ENCODE results near the gene CYBA. TPM values are rescaled to one million over a fixed set of nuclear protein-coding genes. Genes with fewer than 3 reads are reported as not detected.
"Not testable (repeated sequence)": the region's sequence is repeated elsewhere in the genome, so short reads cannot be mapped to it uniquely, and the experiment has no call there.

CYBA gene
- polyA plus RNA-seq, 2 donors, result 58.5 to 67.8 TPM

GRCh38 chr16:88678224-88678979, 27.5 kb upstream of the CYBA start:
- H3K27ac ChIP-seq (ENCODE audit: low read depth in 2 of 2, low read length in 1 of 2), result no peak overlapping the region
- peaks cover 0 to 5% of the 10 kb centered on the region in 2 donors for H3K36me3 ChIP-seq (ENCODE audit: control insufficient read depth in 2 of 2, insufficient read depth in 2 of 2, low read length in 1 of 2)
- H3K27me3 ChIP-seq (ENCODE audit: control insufficient read depth in 1 of 2, insufficient read depth in 2 of 2, low read length in 2 of 2), result no peaks in the 10 kb centered on the region
- H3K4me1 ChIP-seq (ENCODE audit: control insufficient read depth in 2 of 2, insufficient read depth in 2 of 2, low read length in 1 of 2), result no peaks in the 10 kb centered on the region
- H3K9me3 ChIP-seq (ENCODE audit: control insufficient read depth in 2 of 2, insufficient read depth in 1 of 2, low read depth in 1 of 2, low read length in 1 of 2), result no peaks in the 10 kb centered on the region
- WGBS, 2 donors, result 58 to 64% methylated on average over 32 of the region's 32 CpGs
- no peak overlapping the region for H3K4me3 ChIP-seq (ENCODE audit: low read depth in 1 of 2, low read length in 2 of 2)

- no peaks in the 10 kb centered on the region for H3K27me3 ChIP-seq (ENCODE audit: control insufficient read depth in 1 of 2, insufficient read depth in 2 of 2, low read length in 2 of 2)
- H3K36me3 ChIP-seq (ENCODE audit: control insufficient read depth in 2 of 2, insufficient read depth in 2 of 2, low read length in 1 of 2), result peaks cover 0 to 5% of the 10 kb centered on the region in 2 donors
- 66 to 75% methylated on average over 13 of the region's 13 CpGs for WGBS, 2 donors
- H3K4me3 ChIP-seq (ENCODE audit: low read depth in 1 of 2, low read length in 2 of 2), result no peak overlapping the region
- H3K27ac ChIP-seq (ENCODE audit: low read depth in 2 of 2, low read length in 1 of 2), result no peak overlapping the region
- H3K9me3 ChIP-seq (ENCODE audit: control insufficient read depth in 2 of 2, insufficient read depth in 1 of 2, low read depth in 1 of 2, low read length in 1 of 2), result no peaks in the 10 kb centered on the region
- no peaks in the 10 kb centered on the region for H3K4me1 ChIP-seq (ENCODE audit: control insufficient read depth in 2 of 2, insufficient read depth in 2 of 2, low read length in 1 of 2)
These were observed 26.9 kb upstream of the CYBA start for GRCh38 chr16:88677721-88678120.

- Histone ChIP-seq H3K36me3 (ENCODE audit: control insufficient read depth in 2 of 2, insufficient read depth in 2 of 2, low read length in 1 of 2) (peaks cover 0 to 5% of the 10 kb centered on the region in 2 donors), H3K27ac (ENCODE audit: low read depth in 2 of 2, low read length in 1 of 2) (no peak overlapping the region), H3K4me3 (ENCODE audit: low read depth in 1 of 2, low read length in 2 of 2) (no peak overlapping the region), H3K9me3 (ENCODE audit: control insufficient read depth in 2 of 2, insufficient read depth in 1 of 2, low read depth in 1 of 2, low read length in 1 of 2) (no peaks in the 10 kb centered on the region), H3K4me1 (ENCODE audit: control insufficient read depth in 2 of 2, insufficient read depth in 2 of 2, low read length in 1 of 2) (no peaks in the 10 kb centered on the region), H3K27me3 (ENCODE audit: control insufficient read depth in 1 of 2, insufficient read depth in 2 of 2, low read length in 2 of 2) (no peaks in the 10 kb centered on the region)
- 82 to 83% methylated on average over 22 of the region's 22 CpGs for WGBS, 2 donors
These were observed 25.8 kb upstream of the CYBA start for GRCh38 chr16:88676502-88677242.

- 88 to 89% methylated on average over 19 of the region's 19 CpGs for WGBS, 2 donors
- no peaks in the 10 kb centered on the region for H3K9me3 ChIP-seq (ENCODE audit: control insufficient read depth in 2 of 2, insufficient read depth in 1 of 2, low read depth in 1 of 2, low read length in 1 of 2)
- no peaks in the 10 kb centered on the region for H3K4me1 ChIP-seq (ENCODE audit: control insufficient read depth in 2 of 2, insufficient read depth in 2 of 2, low read length in 1 of 2)
These were observed 23.0 kb upstream of the CYBA start for GRCh38 chr16:88673716-88674379.

GRCh38 chr16:88672776-88673175, 21.9 kb upstream of the CYBA start:
- H3K27me3 ChIP-seq (ENCODE audit: control insufficient read depth in 1 of 2, insufficient read depth in 2 of 2, low read length in 2 of 2), result no peaks in the 10 kb centered on the region
- no peaks in the 10 kb centered on the region for H3K9me3 ChIP-seq (ENCODE audit: control insufficient read depth in 2 of 2, insufficient read depth in 1 of 2, low read depth in 1 of 2, low read length in 1 of 2)
- no peak overlapping the region for H3K27ac ChIP-seq (ENCODE audit: low read depth in 2 of 2, low read length in 1 of 2)
- no peaks in the 10 kb centered on the region for H3K4me1 ChIP-seq (ENCODE audit: control insufficient read depth in 2 of 2, insufficient read depth in 2 of 2, low read length in 1 of 2)
- H3K4me3 ChIP-seq (ENCODE audit: low read depth in 1 of 2, low read length in 2 of 2), result no peak overlapping the region
- WGBS, 2 donors, result 54 to 68% methylated on average over 11 of the region's 11 CpGs
- peaks cover 0 to 5% of the 10 kb centered on the region in 2 donors for H3K36me3 ChIP-seq (ENCODE audit: control insufficient read depth in 2 of 2, insufficient read depth in 2 of 2, low read length in 1 of 2)

More at GRCh38 chr16:88673716-88674379, 23.0 kb upstream of the CYBA start:
- Histone ChIP-seq H3K27ac (ENCODE audit: low read depth in 2 of 2, low read length in 1 of 2) (no peak overlapping the region), H3K36me3 (ENCODE audit: control insufficient read depth in 2 of 2, insufficient read depth in 2 of 2, low read length in 1 of 2) (peaks cover 0 to 5% of the 10 kb centered on the region in 2 donors), H3K4me3 (ENCODE audit: low read depth in 1 of 2, low read length in 2 of 2) (no peak overlapping the region), H3K27me3 (ENCODE audit: control insufficient read depth in 1 of 2, insufficient read depth in 2 of 2, low read length in 2 of 2) (no peaks in the 10 kb centered on the region)

- peaks cover 0 to 5% of the 10 kb centered on the region in 2 donors for H3K36me3 ChIP-seq (ENCODE audit: control insufficient read depth in 2 of 2, insufficient read depth in 2 of 2, low read length in 1 of 2)
These were observed 21.0 kb upstream of the CYBA start for GRCh38 chr16:88671806-88672205.

GRCh38 chr16:88669980-88670379, 19.1 kb upstream of the CYBA start:
- H3K36me3 ChIP-seq (ENCODE audit: control insufficient read depth in 2 of 2, insufficient read depth in 2 of 2, low read length in 1 of 2), result peaks cover 0 to 5% of the 10 kb centered on the region in 2 donors
- WGBS, 2 donors, result 68 to 77% methylated on average over 10 of the region's 10 CpGs
- no peak overlapping the region for H3K4me3 ChIP-seq (ENCODE audit: low read depth in 1 of 2, low read length in 2 of 2)
- H3K27me3 ChIP-seq (ENCODE audit: control insufficient read depth in 1 of 2, insufficient read depth in 2 of 2, low read length in 2 of 2), result no peaks in the 10 kb centered on the region
- no peak overlapping the region for H3K27ac ChIP-seq (ENCODE audit: low read depth in 2 of 2, low read length in 1 of 2)
- no peaks in the 10 kb centered on the region for H3K4me1 ChIP-seq (ENCODE audit: control insufficient read depth in 2 of 2, insufficient read depth in 2 of 2, low read length in 1 of 2)
- H3K9me3 ChIP-seq (ENCODE audit: control insufficient read depth in 2 of 2, insufficient read depth in 1 of 2, low read depth in 1 of 2, low read length in 1 of 2), result no peaks in the 10 kb centered on the region

More at GRCh38 chr16:88671806-88672205, 21.0 kb upstream of the CYBA start:
- no peaks in the 10 kb centered on the region for H3K4me1 ChIP-seq (ENCODE audit: control insufficient read depth in 2 of 2, insufficient read depth in 2 of 2, low read length in 1 of 2)
- H3K9me3 ChIP-seq (ENCODE audit: control insufficient read depth in 2 of 2, insufficient read depth in 1 of 2, low read depth in 1 of 2, low read length in 1 of 2), result no peaks in the 10 kb centered on the region
- H3K4me3 ChIP-seq (ENCODE audit: low read depth in 1 of 2, low read length in 2 of 2), result no peak overlapping the region
- 90% methylated on average over 23 of the region's 23 CpGs for WGBS, 2 donors
- H3K27ac ChIP-seq (ENCODE audit: low read depth in 2 of 2, low read length in 1 of 2), result no peak overlapping the region
- no peaks in the 10 kb centered on the region for H3K27me3 ChIP-seq (ENCODE audit: control insufficient read depth in 1 of 2, insufficient read depth in 2 of 2, low read length in 2 of 2)

GRCh38 chr16:88669493-88669892, 18.6 kb upstream of the CYBA start:
- H3K27me3 ChIP-seq (ENCODE audit: control insufficient read depth in 1 of 2, insufficient read depth in 2 of 2, low read length in 2 of 2); H3K4me3 ChIP-seq (ENCODE audit: low read depth in 1 of 2, low read length in 2 of 2); H3K27ac ChIP-seq (ENCODE audit: low read depth in 2 of 2, low read length in 1 of 2); H3K4me1 ChIP-seq (ENCODE audit: control insufficient read depth in 2 of 2, insufficient read depth in 2 of 2, low read length in 1 of 2); H3K36me3 ChIP-seq (ENCODE audit: control insufficient read depth in 2 of 2, insufficient read depth in 2 of 2, low read length in 1 of 2); H3K9me3 ChIP-seq (ENCODE audit: control insufficient read depth in 2 of 2, insufficient read depth in 1 of 2, low read depth in 1 of 2, low read length in 1 of 2): not testable (repeated sequence)
- 92 to 95% methylated on average over 7 to 8 of the region's 8 CpGs for WGBS, 2 donors

- no peaks in the 10 kb centered on the region for H3K27me3 ChIP-seq (ENCODE audit: control insufficient read depth in 1 of 2, insufficient read depth in 2 of 2, low read length in 2 of 2)
- WGBS, 2 donors, result 69 to 79% methylated on average over 5 of the region's 5 CpGs
- no peaks in the 10 kb centered on the region for H3K4me1 ChIP-seq (ENCODE audit: control insufficient read depth in 2 of 2, insufficient read depth in 2 of 2, low read length in 1 of 2)
These were observed 16.6 kb upstream of the CYBA start for GRCh38 chr16:88667461-88667860.

More at GRCh38 chr16:88667461-88667860, 16.6 kb upstream of the CYBA start:
- H3K4me3 ChIP-seq (ENCODE audit: low read depth in 1 of 2, low read length in 2 of 2), result no peak overlapping the region
- no peaks in the 10 kb centered on the region for H3K36me3 ChIP-seq (ENCODE audit: control insufficient read depth in 2 of 2, insufficient read depth in 2 of 2, low read length in 1 of 2)
- no peaks in the 10 kb centered on the region for H3K9me3 ChIP-seq (ENCODE audit: control insufficient read depth in 2 of 2, insufficient read depth in 1 of 2, low read depth in 1 of 2, low read length in 1 of 2)
- H3K27ac ChIP-seq (ENCODE audit: low read depth in 2 of 2, low read length in 1 of 2), result no peak overlapping the region

Data from esophagus (tissue), 2 donors.